ENCODE data around the gene CFAP90. TPM values are rescaled to one million over a fixed set of nuclear protein-coding genes. Genes with fewer than 3 reads are reported as not detected.

Gene CFAP90
- total RNA-seq, 4 donors from 2014 or later: not detected

DNA sequence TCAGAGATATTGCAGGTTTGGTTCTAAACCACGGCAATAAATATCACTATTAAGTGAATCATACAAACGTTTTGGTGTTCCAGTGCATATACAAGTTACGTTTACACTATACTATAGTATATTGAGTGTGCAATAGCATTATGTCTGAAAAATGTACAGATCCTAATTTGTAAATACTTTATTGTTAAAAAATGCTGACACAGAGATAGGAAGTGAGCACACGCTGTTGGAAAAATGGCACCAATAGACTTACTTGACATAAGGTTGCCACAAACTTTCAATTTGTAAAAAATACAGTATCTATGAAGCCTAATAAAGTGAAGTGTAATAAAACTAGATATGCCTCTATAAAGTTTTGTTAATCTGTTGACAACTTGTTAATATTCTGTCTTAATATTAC, 16.0 kb downstream of the CFAP90 start:
- TF ChIP-seq EP300 (IDR thresholded peaks at IDR 0.05) (no peak), POLR2A (IDR thresholded peaks at IDR 0.05) (no peak)
- TF ChIP-seq, protein P1, sequence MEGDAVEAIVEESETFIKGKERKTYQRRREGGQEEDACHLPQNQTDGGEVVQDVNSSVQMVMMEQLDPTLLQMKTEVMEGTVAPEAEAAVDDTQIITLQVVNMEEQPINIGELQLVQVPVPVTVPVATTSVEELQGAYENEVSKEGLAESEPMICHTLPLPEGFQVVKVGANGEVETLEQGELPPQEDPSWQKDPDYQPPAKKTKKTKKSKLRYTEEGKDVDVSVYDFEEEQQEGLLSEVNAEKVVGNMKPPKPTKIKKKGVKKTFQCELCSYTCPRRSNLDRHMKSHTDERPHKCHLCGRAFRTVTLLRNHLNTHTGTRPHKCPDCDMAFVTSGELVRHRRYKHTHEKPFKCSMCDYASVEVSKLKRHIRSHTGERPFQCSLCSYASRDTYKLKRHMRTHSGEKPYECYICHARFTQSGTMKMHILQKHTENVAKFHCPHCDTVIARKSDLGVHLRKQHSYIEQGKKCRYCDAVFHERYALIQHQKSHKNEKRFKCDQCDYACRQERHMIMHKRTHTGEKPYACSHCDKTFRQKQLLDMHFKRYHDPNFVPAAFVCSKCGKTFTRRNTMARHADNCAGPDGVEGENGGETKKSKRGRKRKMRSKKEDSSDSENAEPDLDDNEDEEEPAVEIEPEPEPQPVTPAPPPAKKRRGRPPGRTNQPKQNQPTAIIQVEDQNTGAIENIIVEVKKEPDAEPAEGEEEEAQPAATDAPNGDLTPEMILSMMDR (IDR thresholded peaks at IDR 0.05): no peak
- Histone ChIP-seq H3K9me3 (no peaks in the 10 kb centered on the region), H3K27ac (no peak overlapping the region), H3K4me3 (no peak overlapping the region), H3K4me1 (no peaks in the 10 kb centered on the region), H3K27me3 (no peaks in the 10 kb centered on the region), H3K36me3 (no peaks in the 10 kb centered on the region)
- DNase-seq (ENCODE audit: low spot score in 2 of 2): no peak
- 75 to 78% methylated on average over 4 of the region's 4 CpGs for WGBS, 2 donors

DNA sequence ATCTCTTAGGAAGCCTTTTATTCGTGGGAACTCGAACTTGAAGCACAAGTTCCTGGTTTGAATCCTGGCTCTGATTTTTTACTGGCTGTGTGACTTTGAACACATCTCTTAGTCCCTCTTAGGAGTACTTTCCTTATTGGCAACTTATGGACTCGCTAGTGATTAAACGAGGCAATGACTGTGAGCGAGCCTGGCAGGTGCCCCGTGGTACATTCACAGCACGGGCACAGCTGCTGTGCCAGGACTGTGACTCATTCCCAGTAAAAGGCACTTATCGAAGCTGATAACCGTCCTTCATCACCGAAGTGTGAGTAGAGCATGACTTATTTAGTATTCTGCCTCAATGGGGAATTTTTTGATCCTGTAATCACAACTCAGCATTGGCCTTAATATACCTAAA, 22.7 kb downstream of the CFAP90 start:
- Histone ChIP-seq H3K4me3 (no peak overlapping the region), H3K36me3 (no peaks in the 10 kb centered on the region), H3K27ac (no peak overlapping the region), H3K27me3 (no peaks in the 10 kb centered on the region), H3K4me1 (no peaks in the 10 kb centered on the region), H3K9me3 (no peaks in the 10 kb centered on the region)
- 83 to 93% methylated on average over 10 of the region's 10 CpGs for WGBS, 2 donors
- TF ChIP-seq POLR2A (IDR thresholded peaks at IDR 0.05) (no peak), EP300 (IDR thresholded peaks at IDR 0.05) (no peak)
- TF ChIP-seq, protein P1 (IDR thresholded peaks at IDR 0.05): no peak
- no peak for DNase-seq (ENCODE audit: low spot score in 2 of 2)

DNA sequence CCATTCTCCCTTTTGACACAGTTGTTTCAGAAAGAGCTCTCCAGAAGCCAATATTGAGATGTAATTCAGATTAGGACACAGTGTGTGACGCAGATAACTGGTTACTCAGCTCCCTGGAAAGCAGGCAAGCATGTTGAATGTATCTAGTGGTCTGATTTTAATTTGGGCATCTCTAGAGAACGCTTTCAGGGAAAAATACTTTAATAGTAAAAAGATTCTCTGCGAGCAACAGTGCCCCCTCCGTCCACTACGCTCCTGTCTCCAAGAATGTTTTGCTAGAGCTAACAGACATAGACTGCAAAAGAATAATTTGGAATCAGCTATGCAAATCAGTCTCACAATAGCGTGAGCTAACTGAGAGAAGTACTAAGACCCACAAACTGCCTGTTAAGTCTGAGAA, 23.3 kb downstream of the CFAP90 start:
- Histone ChIP-seq H3K9me3 (no peaks in the 10 kb centered on the region), H3K4me3 (no peak overlapping the region), H3K4me1 (no peaks in the 10 kb centered on the region), H3K27ac (no peak overlapping the region), H3K36me3 (no peaks in the 10 kb centered on the region), H3K27me3 (no peaks in the 10 kb centered on the region)
- no peak for TF ChIP-seq POLR2A (IDR thresholded peaks at IDR 0.05)
- TF ChIP-seq, protein P1 (IDR thresholded peaks at IDR 0.05): no peak
- TF ChIP-seq EP300 (IDR thresholded peaks at IDR 0.05): no peak
- peak in 1 of 2 donors; percentile 9 for DNase-seq (ENCODE audit: low spot score in 2 of 2)
- WGBS, 2 donors: 62 to 64% methylated on average over 6 of the region's 6 CpGs

DNA sequence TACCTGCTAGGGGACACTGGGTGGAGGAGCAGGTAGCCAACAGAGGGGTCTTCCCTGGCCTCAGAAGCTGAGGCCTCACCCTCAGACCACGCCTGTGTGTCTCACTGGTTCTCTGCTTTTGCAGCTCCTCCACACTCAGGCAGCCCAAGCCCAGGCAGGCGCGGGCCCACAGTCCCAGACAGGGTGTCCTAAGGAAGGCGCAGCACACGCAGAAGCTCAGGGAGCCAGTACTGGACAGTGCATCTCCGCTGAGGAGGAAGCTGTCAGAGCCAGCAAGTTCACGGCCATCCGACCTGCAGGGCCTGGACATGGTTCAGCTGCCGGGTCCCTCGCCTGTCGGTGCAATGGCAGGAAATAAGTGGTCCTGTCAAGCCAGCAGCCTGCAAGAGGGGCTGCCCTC, 25.3 kb downstream of the CFAP90 start:
- Histone ChIP-seq H3K9me3 (no peaks in the 10 kb centered on the region), H3K4me3 (no peak overlapping the region), H3K4me1 (no peaks in the 10 kb centered on the region), H3K27ac (no peak overlapping the region), H3K36me3 (no peaks in the 10 kb centered on the region), H3K27me3 (no peaks in the 10 kb centered on the region)
- no peak for DNase-seq (ENCODE audit: low spot score in 2 of 2)
- 82 to 88% methylated on average over 9 to 11 of the region's 11 CpGs for WGBS, 2 donors
- TF ChIP-seq POLR2A (IDR thresholded peaks at IDR 0.05) (no peak), EP300 (IDR thresholded peaks at IDR 0.05) (no peak)
- TF ChIP-seq, protein P1 (IDR thresholded peaks at IDR 0.05): no peak

DNA sequence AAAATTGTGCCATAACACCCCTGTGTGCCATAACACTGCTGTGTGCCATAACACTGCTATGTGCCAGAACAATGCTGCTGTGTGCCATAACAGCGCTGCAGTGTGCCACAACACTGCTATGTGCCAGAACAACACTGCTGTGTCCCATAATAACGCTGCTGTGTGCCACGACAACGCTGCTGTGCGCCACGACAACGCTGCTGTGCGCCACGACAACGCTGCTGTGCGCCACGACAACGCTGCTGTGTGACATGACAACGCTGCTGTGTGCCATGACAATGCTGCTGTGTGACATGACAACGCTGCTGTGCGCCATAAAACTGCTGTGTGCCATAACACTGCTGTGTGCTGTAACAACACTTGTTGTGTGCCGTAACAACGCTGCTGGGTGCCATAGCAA, 25.9 kb downstream of the CFAP90 start:
- 93 to 95% methylated on average over 14 to 18 of the region's 18 CpGs for WGBS, 2 donors
- H3K4me3 ChIP-seq: no peak overlapping the region

More for the DNA sequence above, 25.9 kb downstream of the CFAP90 start:
- Histone ChIP-seq H3K27ac (no peak overlapping the region), H3K9me3 (no peaks in the 10 kb centered on the region), H3K4me1 (no peaks in the 10 kb centered on the region), H3K27me3 (no peaks in the 10 kb centered on the region), H3K36me3 (no peaks in the 10 kb centered on the region)
- DNase-seq (ENCODE audit: low spot score in 2 of 2): no peak
- TF ChIP-seq POLR2A (IDR thresholded peaks at IDR 0.05): no peak
- TF ChIP-seq, protein P1 (IDR thresholded peaks at IDR 0.05): no peak
- no peak for TF ChIP-seq EP300 (IDR thresholded peaks at IDR 0.05)

Measured in tibial nerve (tissue), 4 donors.